HG03378 (cell line): ENCODE measurements around the gene ST7.

Experiments used
- ATAC-seq: cut with Tn5 transposase; IDR thresholded peaks from one replicate; pipeline ENCODE4 v1.9.1; 2021; ENCODE audit warnings: mild to moderate bottlenecking, moderate library complexity; ENCODE audit not compliant: unreplicated experiment

Gene ST7

DNA sequence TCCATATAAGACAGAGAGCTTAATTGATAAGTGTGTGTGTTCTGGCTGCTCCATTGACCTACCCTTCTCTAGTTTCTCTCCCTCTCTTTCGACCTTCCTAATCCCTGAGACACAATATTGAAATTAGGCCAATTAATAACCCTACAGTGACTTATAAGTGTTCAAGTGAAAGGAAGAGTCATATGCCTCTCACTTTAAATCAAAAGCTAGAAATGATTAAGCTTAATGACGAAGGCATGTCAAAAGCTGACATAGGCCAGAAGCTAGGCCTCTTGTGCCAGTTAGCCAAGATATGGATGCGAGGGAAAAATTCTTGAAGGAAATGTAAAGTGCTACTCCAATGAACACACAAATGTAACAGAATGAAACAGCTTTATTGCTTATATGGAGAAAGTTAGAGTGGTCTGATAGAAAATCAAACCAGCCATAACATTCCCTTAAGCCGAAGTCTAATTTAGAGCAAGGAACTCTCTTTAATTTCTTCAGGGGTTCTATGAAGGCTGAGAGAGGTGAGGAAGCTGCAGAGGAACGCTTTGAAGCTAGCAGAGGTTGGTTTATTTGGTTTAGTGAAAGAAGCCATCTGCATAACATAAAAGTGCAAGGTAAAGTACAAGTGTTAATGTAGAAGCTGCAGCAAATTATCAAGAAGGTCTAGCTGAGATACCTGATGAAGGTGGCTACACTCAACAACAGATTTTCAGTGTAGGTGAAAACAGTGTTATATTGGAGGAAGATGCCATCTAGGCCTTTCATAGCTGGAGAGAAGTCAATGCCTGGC lies 53.8 kb downstream of the ST7 start:
- ATAC-seq = no peak

- no peak for ATAC-seq
Measured at GRCh38 chr7:117008118-117008885, 55.0 kb downstream of the ST7 start.

DNA sequence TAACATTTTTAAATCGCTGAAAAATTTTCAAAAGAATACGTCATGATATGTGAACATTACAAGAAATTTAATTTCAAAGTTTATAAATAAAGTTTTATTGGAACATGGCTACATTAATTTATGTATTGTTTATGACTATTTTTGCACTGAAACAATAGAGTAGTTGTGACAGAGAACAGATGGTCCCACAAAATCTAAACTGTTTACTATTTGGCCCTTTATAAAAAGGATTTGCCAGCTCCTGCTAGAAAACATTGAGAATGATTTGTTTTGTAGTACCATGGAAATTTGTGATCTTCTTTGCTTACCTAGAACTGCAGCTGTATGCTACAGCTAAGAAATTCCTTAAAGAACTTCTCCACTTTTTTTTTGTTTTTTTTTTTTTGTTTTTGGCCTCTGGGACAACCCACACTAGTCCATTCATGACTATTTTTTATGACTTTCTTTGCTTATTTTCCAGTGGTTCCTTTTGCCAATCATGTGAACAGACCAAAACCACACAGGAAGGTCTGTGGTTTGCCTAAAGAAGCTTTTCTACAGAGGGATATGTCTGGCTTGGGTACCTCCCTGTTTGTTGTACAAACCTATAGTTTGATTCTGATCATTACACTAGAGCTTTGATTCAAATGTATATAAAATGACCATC lies 55.7 kb downstream of the ST7 start:
- peak; percentile 19 for ATAC-seq

- ATAC-seq = no peak
Measured at GRCh38 chr7:117009705-117010361, 56.5 kb downstream of the ST7 start.

- peak; percentile 55 for ATAC-seq
Measured at GRCh38 chr7:117010375-117011133, 57.3 kb downstream of the ST7 start.

DNA sequence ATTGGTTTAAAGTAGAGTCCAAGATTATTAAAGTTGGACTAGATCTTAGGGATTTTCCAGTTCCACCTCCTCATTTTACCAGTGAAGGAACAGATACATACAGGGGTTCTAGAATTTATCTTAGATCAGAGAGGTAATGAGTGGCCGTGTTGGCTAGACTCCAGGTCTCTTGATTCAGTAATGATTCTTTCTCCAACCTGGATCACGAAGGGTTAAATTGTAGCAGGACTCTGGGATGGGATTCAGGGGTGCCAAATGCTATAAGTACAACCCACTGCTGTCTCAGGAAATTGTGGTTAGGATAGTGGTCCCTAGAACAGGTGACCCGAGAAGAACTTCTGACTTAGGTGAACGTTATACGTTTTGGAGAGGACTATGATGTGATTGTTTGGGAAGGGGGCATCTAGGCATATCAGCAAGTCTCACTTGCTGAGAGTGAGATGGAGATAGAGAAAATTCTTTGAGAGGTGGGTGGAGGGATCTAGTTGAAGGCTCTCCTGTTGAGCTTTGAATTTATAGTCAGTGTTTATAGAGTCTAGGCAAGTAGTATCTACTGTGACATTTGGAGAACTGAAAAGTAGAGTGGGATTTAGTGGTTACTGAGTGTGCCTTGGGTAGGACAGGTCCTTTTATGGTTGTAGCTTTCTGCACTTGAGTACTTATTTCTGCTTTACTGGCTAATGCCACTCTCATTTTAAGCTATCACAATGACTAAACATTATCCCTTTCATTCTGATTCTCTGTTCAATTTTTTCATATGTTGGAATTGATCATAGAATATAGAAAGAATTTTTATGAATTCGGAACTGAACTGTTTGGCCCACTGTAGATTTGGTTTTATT lies 58.3 kb downstream of the ST7 start:
- peak; percentile 86 for ATAC-seq

GRCh38 chr7:117012284-117012683 lies 59.0 kb downstream of the ST7 start:
- no peak for ATAC-seq

DNA sequence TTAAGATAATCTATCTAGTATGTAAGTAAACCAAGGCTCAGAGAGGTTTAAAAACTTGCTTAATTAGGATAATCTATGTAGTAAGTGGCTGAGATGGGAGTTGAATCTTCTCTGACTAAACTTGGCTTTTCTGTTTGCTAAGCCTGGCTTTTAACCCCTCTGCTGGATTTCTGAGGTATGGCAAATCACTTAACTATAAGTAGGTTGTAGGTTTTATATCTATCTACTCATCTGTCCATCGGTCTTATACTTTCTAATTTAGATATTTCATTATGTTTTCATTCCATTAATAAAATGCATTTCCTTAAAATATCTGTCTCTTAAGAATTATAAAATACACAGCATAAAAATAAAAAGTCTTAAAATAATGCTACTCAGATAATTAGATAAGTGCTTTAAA lies 59.4 kb downstream of the ST7 start:
- ATAC-seq = no peak

DNA sequence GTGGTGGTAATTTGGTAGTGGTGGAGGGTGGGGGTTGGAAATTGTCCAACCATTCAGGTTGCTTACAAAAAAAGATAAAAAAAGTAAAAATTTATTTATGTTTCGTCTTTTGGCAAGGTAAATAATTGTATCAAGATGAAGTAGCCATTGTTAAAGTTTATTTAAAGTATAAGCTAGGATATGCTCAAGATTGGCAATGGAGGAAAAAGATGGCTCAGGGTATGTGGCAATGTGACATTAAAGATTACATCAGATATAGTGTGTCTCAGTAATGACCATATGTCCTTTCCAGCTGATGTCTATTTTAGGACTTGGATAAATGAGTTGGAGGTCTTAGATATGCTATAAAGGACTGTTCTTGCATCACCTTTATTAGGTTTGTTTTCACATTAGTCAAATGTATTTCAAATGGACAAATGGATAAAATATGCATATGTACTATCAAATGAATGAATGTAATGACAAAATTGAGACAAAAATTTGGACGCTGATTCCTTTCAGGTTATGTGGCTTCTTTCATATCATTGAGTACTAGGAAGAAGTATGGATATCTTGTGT lies 60.9 kb downstream of the ST7 start:
- ATAC-seq = no peak

DNA sequence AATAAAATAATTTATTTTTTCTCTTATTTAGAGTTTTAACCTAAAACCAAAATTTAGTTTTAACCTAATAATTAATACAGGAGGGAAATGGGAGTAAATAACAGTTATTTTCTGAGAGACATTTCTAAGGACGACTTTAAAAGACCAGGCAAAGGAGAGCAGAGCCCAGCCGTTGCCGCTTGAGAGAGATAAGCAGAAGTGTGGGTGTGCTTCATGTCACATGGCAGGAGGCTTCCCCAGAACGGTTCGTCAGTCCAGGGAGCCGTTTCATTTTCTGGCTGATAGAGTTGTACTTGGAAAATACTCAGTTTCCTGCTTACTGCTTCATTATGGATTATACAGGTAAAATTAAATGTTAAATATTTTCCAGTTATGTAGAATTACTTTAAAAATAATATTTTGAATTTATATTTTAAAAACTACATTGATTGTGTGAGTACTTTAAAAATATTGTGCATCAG lies 61.4 kb downstream of the ST7 start:
- ATAC-seq = no peak

DNA sequence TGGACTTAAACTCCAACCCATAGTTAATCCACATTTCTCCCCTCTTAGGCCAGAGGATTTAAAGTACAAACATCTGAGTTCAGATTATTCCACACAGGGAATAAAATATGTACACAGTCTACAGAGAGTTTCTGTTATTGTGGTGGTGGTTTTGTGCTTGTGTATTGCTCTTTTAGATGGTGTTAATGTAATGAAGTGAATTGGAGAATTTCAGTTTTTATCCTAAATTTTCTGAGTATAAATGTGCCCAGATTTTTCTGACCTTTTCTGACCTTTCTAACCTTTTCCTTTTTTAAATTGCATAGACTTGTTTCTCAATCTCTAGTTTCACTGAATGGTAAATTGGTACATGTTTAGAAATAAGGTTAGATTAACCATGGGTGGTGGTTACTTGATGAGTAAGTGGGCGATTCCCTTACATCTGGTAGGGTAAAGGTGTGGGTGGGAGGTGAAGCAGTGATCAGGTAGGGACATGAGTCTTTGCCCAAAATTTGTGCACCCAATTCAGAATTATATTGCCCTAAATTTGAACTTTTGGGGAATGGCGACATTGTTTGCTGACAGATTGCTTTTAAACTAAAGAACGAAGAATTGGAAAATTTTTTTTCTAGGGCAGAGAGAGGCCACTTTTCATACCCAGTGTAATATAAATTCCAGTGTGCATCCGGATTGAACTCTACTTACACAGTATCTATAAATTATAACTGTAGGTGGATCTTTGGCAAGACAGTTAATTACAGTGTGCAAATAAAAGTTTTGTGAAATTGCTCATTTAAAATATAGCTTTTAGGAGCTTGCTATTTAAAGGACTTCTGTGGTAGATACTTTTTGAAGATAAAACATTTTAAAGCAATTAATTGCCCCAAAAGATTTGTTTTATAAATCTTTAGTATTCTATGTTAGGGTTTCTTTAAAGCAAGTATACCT lies 62.2 kb downstream of the ST7 start:
- ATAC-seq = no peak

DNA sequence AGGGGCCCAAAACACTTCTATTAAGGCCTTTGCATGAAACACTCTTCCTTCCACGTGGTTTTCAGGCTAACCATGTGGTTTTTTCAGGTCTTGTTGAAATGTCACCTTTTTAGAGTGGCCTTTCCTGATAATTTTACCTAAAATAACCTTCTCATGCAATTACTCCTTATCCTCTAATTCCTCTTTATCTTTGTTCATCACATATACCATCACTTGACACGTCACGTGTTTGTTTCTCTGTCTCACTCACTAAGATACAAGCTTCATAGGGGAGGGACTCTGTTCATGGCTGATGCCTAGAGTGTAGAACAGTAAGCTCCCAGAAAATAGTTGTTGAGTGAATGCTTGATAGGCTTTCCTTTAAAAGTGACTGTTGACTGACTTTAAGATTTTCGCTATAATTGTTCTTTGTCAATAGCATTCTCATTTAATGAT lies 63.7 kb downstream of the ST7 start:
- ATAC-seq = no peak

DNA sequence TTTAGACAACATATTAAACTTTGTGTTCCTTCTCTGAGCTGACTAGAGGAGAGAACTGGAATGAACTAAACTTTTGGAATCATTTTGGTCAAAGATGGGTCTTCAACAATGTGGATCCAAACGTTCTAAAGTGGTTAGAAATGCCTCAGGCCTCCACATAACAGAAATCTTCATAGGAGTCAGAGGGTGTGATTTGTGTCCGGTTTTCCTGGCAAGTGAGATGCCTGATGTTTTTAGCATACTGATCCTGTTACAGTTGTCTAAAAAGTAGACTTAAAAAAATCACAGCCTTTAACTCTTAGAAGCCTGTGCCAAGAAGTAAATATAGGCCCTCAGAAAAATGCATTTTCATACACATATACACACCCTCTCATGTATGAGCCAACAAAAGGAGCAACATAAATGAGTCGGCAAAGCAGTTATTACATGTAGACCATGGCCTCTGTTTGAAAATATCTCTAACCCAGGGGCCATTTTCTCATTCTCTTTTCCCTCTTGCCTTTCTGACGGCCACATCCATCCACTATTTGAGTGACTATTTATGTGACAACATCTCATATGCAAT lies 64.5 kb downstream of the ST7 start:
- no peak for ATAC-seq

DNA sequence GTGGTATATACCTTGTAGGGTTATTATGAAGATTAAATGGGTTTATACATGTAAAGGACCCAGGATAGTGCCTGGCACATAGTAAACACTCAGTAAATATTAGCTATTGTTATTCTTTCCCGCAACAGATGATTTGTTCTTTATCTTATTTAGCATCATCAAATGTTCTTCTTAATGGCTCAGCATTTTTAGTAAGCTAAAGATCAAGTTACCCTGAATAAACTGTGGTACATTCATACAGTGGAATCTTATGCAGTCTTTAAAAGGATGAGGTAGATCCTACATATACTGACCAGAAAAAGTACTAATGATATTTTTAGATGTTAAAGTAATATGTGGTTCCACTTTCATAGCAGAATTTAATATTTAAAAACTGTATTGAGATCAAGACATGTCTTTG lies 65.4 kb downstream of the ST7 start:
- ATAC-seq = no peak

GRCh38 chr7:117019287-117019686 lies 66.0 kb downstream of the ST7 start:
- ATAC-seq = no peak

- ATAC-seq = no peak
Measured at GRCh38 chr7:117019786-117020590, 66.7 kb downstream of the ST7 start.

GRCh38 chr7:117020591-117020973 lies 67.3 kb downstream of the ST7 start:
- ATAC-seq = no peak
